Omental fat pad (tissue), 4 donors: ENCODE results near the gene CNTN1. TPM values are rescaled to one million over a fixed set of nuclear protein-coding genes. Genes with fewer than 3 reads are reported as not detected.

ENCODE experiments used
- ATAC-seq: fragments of 150-250 bp; one replicate; pipeline ENCODE4 v1.9.1; 2016; ENCODE audit warnings: mild to moderate bottlenecking, moderate library complexity; ENCODE audit not compliant: low FRiP score
- DNase-seq: peaks from one replicate; pipeline ENCODE4 v3.0.0-alpha.2; 2019; ENCODE audit warnings: low spot score
- total RNA-seq, 4 donors: library from RNA; depleted of rRNA; stranded (reverse); fragments of >200 nt; gene quantifications; one replicate each; pipeline ENCODE4 v1.1.0, GENCODE V29; 2016
- TF ChIP-seq, protein P1 (sequence below), 3 donors: fragments of 450-650 bp; IDR thresholded peaks; one replicate each; pipeline ENCODE4 v1.5.1; 2016 to 2017; ENCODE audit warnings: antibody characterized with exemption in 3 of 3, mild to moderate bottlenecking in 3 of 3, moderate library complexity in 2 of 3

CNTN1 gene
- total RNA-seq, 4 donors from 2014 or later: 1.1 to 3.6 (median 1.5) TPM

- TF ChIP-seq, protein P1, sequence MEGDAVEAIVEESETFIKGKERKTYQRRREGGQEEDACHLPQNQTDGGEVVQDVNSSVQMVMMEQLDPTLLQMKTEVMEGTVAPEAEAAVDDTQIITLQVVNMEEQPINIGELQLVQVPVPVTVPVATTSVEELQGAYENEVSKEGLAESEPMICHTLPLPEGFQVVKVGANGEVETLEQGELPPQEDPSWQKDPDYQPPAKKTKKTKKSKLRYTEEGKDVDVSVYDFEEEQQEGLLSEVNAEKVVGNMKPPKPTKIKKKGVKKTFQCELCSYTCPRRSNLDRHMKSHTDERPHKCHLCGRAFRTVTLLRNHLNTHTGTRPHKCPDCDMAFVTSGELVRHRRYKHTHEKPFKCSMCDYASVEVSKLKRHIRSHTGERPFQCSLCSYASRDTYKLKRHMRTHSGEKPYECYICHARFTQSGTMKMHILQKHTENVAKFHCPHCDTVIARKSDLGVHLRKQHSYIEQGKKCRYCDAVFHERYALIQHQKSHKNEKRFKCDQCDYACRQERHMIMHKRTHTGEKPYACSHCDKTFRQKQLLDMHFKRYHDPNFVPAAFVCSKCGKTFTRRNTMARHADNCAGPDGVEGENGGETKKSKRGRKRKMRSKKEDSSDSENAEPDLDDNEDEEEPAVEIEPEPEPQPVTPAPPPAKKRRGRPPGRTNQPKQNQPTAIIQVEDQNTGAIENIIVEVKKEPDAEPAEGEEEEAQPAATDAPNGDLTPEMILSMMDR (IDR thresholded peaks at IDR 0.05): no peak
- ATAC-seq (no peak), DNase-seq (no peak)
Observed at GRCh38 chr12:40760821-40761220, 68.6 kb downstream of the CNTN1 start.

- ATAC-seq (no peak), DNase-seq (no peak)
Observed at GRCh38 chr12:40762072-40762471, 69.8 kb downstream of the CNTN1 start.

DNA sequence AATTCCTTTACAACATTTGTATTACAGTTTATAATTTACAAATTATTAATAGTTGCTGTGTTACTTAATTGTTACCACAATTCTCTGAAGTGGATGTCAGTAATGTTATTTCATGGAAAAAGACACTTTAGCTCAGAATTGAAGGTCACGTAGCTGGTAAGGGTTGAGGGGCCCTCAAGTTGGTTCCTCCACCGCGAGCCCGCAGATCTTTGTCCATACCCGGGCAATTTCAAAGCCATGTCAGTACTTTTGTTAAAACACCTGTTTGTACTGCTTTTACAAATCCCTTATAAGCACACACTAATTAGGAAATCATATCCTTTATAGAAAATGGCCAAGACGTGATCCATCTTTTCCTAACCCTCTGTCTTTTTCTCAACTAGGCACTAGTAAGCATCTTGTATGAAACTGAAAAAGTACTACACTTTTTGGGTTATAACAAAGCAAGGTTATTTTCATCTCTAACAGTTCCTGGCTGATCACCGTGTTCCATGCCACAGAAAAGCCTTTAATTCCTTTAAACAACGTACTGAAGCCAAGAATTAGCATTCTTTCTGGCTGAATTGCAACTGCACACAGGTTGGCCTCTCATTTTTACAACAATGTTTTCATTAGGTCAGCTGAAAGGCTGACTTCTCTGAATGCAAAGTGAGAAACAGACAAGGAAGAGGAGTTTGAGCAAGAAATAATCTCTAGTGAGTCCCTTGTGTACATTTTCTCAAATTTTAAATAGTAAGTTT, 76.1 kb downstream of the CNTN1 start:
- ATAC-seq: no peak
- TF ChIP-seq, protein P1 (IDR thresholded peaks at IDR 0.05): no peak
- DNase-seq: no peak

More at GRCh38 chr12:40762072-40762471, 69.8 kb downstream of the CNTN1 start:
- TF ChIP-seq, protein P1 (IDR thresholded peaks at IDR 0.05): no peak

DNA sequence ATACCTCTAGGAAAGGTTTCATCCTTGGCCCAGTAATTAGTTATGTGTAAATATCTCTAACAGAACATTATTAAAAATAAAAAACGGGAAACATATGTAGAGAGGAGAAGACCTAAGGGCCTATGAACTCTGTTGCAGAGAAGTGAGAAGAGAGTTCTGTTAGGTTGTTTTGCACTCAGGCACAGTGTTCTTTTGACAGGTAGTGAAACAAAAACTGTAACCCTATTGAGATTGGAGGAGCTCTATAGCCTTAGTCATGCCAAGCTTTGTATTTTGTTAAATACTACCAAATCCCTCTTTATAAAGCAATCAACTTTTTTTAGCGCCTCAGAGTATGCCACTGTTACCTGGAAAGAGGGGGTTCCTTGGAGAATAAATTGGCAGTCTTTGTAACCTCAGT, 77.6 kb downstream of the CNTN1 start:
- TF ChIP-seq, protein P1 (IDR thresholded peaks at IDR 0.05): no peak
- ATAC-seq (no peak), DNase-seq (no peak)

DNA sequence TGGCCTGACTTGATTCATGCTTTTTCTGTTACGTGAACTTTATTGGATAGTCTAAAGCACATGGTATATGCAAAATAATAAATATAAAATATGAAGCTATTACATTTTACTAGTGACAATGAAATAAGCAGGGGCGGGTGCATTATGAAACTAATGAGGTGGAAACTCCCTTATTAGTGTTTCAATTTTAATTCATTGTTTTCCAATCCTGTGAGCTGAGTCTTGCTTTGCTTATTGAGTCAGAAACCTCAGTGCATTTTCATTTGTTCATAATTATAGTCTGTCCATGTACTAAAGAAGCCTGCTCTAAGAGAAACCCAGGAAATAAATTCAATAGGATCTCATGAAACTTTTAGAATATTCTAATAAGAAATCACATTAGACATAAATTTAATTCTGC, 78.5 kb downstream of the CNTN1 start:
- ATAC-seq (no peak), DNase-seq (no peak)
- TF ChIP-seq, protein P1 (IDR thresholded peaks at IDR 0.05): no peak

DNA sequence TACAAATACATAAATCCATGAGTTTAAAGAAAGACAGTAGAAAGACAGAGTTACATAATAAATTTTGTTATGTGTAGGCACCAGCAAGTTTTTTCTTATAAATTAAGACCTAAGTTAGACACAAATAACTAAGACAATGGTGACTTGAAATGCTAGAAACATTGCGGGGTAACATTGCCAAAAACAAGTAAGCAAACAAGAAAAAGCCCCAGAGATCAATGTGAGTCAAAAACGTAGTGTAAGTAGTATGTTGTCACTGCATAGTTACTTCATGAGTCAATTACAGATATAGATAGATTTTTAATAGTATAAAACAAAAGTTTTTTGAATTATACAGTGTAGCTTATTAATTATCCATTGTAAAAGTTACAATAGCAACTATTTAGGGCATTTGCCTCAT, 83.4 kb downstream of the CNTN1 start:
- DNase-seq: no peak
- ATAC-seq: no peak
- TF ChIP-seq, protein P1 (IDR thresholded peaks at IDR 0.05): no peak

- ATAC-seq: no peak
- TF ChIP-seq, protein P1 (IDR thresholded peaks at IDR 0.05): no peak
- DNase-seq: no peak
Observed at GRCh38 chr12:40784102-40784501, 91.9 kb downstream of the CNTN1 start.
